Activated T-helper 2 cell treated with anti-CD3 and anti-CD28 coated beads, Interferon-gamma antibody, Interleukin-2, Interleukin-4, amounts not matched to agents 10 μg/mL and 5 μg/mL and 100 μg/mL, durations not matched to agents 14 hours and 24 hours and 36 hours (primary cell): ENCODE results near the gene FBXO44. TPM values are rescaled to one million over a fixed set of nuclear protein-coding genes. Genes with fewer than 3 reads are reported as not detected.
A peak's percentile ranks its signal among the peaks of the same experiment; 100 is the strongest.
"Not testable (repeated sequence)": the region's sequence is repeated elsewhere in the genome, so short reads cannot be mapped to it uniquely, and the experiment has no call there.

Source experiments
- DNase-seq: peaks from one replicate; pipeline ENCODE4 v3.0.0; 2021; ENCODE audit warnings: low spot score
- H3K27ac Mint-ChIP-seq: one replicate; pipeline ENCODE4 v1.8.0; 2021; ENCODE audit warnings: mixed read lengths
- H3K27me3 Mint-ChIP-seq: one replicate; pipeline ENCODE4 v1.8.0; 2021; ENCODE audit warnings: low read depth, mixed read lengths
- H3K36me3 Mint-ChIP-seq: one replicate; pipeline ENCODE4 v1.8.0; 2021; ENCODE audit warnings: low read depth, mixed read lengths
- H3K4me1 Mint-ChIP-seq: one replicate; pipeline ENCODE4 v1.8.0; 2021; ENCODE audit warnings: low read depth, mixed read lengths
- H3K4me3 Mint-ChIP-seq: one replicate; pipeline ENCODE4 v1.8.0; 2021; ENCODE audit warnings: low read depth, mild to moderate bottlenecking, moderate library complexity, mixed read lengths
- H3K9me3 Mint-ChIP-seq: one replicate; pipeline ENCODE4 v1.8.0; 2021; ENCODE audit warnings: mixed read lengths
- intact Hi-C: fragments of 100-400 bp; cut with micrococcal nuclease; formaldehyde crosslinking; loops from one replicate; pipeline ENCODE4 v1.15.1; 2023
- total RNA-seq: library from RNA; stranded (reverse); gene quantifications from 2 replicates; pipeline ENCODE4 v1.2.3, GENCODE V29; 2022

The FBXO44 gene
- total RNA-seq, 1 donor from 2014 or later, result 18.2 TPM

DNA sequence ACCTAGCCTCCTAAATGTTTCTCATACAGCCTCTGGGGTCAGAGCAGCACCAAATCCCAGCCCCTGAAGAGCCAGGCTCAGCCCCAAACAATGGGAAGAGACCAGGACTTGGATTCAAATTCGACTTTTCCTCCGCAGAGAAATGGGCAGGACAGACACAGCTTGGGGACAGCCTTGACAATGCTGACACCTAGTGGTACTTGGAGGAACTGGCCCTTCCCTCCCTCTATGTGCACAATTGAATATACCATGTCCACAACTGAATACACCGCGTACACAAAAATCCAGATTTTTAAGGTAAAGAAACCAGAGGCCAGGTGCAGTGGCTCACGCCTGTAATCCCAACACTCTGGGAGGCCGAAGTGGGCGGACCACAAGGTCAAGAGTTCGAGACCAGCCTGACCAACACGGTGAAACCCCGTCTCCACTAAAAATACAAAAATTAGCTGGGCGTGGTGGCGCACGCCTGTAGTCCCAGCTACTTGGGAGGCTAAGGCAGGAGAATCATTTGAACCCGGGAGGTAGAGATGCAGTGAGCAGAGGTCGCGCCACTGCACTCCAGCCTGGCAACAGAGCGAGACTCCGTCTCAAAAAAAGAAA, 12.2 kb upstream of the FBXO44 start:
- H3K4me3 Mint-ChIP-seq, H3K27ac Mint-ChIP-seq, H3K4me1 Mint-ChIP-seq, H3K9me3 Mint-ChIP-seq, H3K27me3 Mint-ChIP-seq, H3K36me3 Mint-ChIP-seq: not testable (repeated sequence)
- peak; percentile 50 for DNase-seq
- intact Hi-C loops, result loop anchor here (1.0 kb wide), 3 partner anchors 305 to 605 kb away; no protein-coding TSS in a partner anchor

DNA sequence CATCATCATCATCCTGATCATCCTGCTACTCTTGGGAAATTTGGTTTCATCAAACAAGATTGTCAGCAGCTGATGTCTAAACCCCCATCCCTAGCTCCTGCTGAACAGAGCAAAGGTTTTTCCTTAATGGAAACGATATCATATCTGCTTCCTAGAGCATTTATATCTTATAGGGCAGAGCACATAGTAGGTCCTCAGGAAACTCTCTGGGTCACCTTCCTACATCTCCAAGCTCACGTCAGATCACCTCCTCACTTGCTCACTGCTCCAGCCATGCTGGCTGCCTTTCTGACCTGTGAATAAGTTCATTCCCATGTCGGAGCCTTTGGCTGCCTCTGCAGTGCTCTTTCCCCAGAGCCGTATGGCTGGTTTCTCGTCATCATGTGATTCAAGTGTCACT, 10.9 kb upstream of the FBXO44 start:
- intact Hi-C loops, result no loop called here
- no peaks in the 10 kb centered on the region for H3K4me1 Mint-ChIP-seq

GRCh38 chr1:11645270-11645669, 9.4 kb upstream of the FBXO44 start:
- no peak for DNase-seq
- Mint-ChIP-seq H3K4me3 (no peak overlapping the region), H3K36me3 (no peaks in the 10 kb centered on the region), H3K27ac (no peak overlapping the region), H3K4me1 (peaks cover 4% of the 10 kb centered on the region), H3K27me3 (peaks cover 3% of the 10 kb centered on the region), H3K9me3 (no peaks in the 10 kb centered on the region)
- intact Hi-C loops, result no loop called here

More for the DNA sequence above, 10.9 kb upstream of the FBXO44 start:
- H3K27ac Mint-ChIP-seq, result no peak overlapping the region
- H3K9me3 Mint-ChIP-seq, result no peaks in the 10 kb centered on the region
- no peak for DNase-seq
- H3K27me3 Mint-ChIP-seq, result no peaks in the 10 kb centered on the region
- H3K36me3 Mint-ChIP-seq, result no peaks in the 10 kb centered on the region
- H3K4me3 Mint-ChIP-seq, result no peak overlapping the region

DNA sequence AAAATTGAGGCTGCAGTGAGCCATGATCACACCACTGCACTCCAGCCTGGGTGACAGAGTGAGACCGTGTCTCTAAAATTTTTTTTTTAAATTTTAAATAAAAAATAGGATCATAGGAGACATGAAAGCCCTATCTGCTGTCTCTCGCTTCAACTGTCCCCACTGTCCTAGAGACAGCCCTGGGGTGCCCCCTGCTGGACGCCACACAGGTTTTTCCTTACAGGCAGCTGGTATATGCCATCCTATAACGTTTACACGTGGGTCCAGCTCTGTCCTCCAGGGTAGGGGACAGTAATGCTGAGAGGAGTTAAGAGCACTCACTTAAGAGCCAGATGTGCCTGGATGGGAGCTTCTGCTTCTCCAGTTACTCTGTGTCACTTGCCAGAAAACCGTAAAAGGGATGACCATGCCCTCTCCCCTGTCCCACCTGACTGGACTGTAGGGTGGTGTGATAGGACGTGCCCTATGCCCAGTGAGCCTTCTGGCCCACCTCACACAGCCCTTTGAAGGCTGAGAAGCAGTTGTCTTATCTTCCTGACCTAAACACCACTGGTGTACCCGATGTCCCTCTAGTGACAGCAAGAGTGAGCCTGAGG, 8.9 kb upstream of the FBXO44 start:
- intact Hi-C loops, result no loop called here
- no peak overlapping the region for H3K4me3 Mint-ChIP-seq
- no peaks in the 10 kb centered on the region for H3K9me3 Mint-ChIP-seq
- peaks cover 6% of the 10 kb centered on the region for H3K4me1 Mint-ChIP-seq
- no peak overlapping the region for H3K27ac Mint-ChIP-seq
- no peaks in the 10 kb centered on the region for H3K36me3 Mint-ChIP-seq
- peak; percentile 68 for DNase-seq
- H3K27me3 Mint-ChIP-seq, result peaks cover 4% of the 10 kb centered on the region

GRCh38 chr1:11646317-11646716, 8.4 kb upstream of the FBXO44 start:
- Mint-ChIP-seq H3K4me1 (peaks cover 10% of the 10 kb centered on the region), H3K9me3 (no peaks in the 10 kb centered on the region), H3K27ac (no peak overlapping the region), H3K27me3 (peaks cover 9% of the 10 kb centered on the region), H3K4me3 (no peak overlapping the region), H3K36me3 (no peaks in the 10 kb centered on the region)
- DNase-seq, result no peak
- intact Hi-C loops, result no loop called here

- peaks cover 15% of the 10 kb centered on the region for H3K27me3 Mint-ChIP-seq
- no peaks in the 10 kb centered on the region for H3K9me3 Mint-ChIP-seq
- no peaks in the 10 kb centered on the region for H3K36me3 Mint-ChIP-seq
- DNase-seq, result no peak
- H3K4me1 Mint-ChIP-seq, result peaks cover 10% of the 10 kb centered on the region
- intact Hi-C loops, result no loop called here
- no peak overlapping the region for H3K27ac Mint-ChIP-seq
- no peak overlapping the region for H3K4me3 Mint-ChIP-seq
These were observed 7.3 kb upstream of the FBXO44 start for GRCh38 chr1:11647333-11647732.

DNA sequence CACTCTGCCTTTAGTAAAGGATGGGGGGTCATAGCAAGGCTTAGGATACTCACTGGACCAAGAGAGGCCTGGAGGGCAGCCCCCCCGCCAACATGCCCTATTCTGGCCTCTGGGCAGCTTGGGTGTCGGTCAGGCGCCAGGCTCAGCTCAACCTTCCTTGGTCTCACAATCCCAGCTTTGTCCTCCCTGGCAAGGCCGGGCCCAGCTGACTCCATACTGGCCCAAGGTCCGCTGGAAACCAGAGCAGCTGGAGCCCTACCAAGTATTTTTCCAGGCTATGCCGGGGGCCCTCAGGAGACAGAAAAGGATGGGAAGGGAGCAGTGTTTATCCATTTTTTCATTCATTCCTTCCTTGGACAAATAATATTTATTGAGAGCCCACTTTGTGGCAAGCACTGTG, 6.6 kb upstream of the FBXO44 start:
- Mint-ChIP-seq H3K27ac (no peak overlapping the region), H3K4me1 (peaks cover 10% of the 10 kb centered on the region), H3K36me3 (no peaks in the 10 kb centered on the region), H3K9me3 (no peaks in the 10 kb centered on the region), H3K4me3 (no peak overlapping the region), H3K27me3 (peaks cover 17% of the 10 kb centered on the region)
- intact Hi-C loops, result no loop called here
- DNase-seq, result no peak

DNA sequence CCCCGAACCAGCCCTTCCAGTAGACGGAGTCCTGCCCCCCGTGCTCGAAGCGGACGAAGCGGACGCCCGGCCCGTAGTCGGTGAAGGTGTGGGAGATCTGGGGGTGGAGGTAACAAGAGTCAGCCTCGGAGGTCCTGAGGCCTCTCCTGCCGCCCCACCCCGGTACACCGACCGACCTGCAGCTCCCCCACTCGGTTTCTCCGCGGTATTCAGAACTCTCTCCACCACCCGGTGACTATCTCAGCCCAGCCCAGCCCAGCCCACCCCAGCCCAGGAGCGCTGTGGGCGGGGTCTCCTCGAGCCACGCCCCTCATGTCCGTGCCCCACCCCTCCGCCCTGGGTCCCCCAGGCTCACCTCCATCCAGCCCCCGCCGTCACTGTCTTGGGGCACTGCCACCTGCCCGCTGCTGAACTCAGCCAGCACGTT, 5.9 kb upstream of the FBXO44 start:
- Mint-ChIP-seq H3K4me1 (peaks cover 10% of the 10 kb centered on the region), H3K27ac (no peak overlapping the region), H3K36me3 (no peaks in the 10 kb centered on the region), H3K9me3 (no peaks in the 10 kb centered on the region), H3K27me3 (peaks cover 17% of the 10 kb centered on the region), H3K4me3 (no peak overlapping the region)
- peak; percentile 28 for DNase-seq
- intact Hi-C loops, result no loop called here

GRCh38 chr1:11649237-11649623, 5.4 kb upstream of the FBXO44 start:
- no peak for DNase-seq
- intact Hi-C loops, result no loop called here
- no peaks in the 10 kb centered on the region for H3K9me3 Mint-ChIP-seq
- no peaks in the 10 kb centered on the region for H3K36me3 Mint-ChIP-seq
- no peak overlapping the region for H3K4me3 Mint-ChIP-seq
- peaks cover 17% of the 10 kb centered on the region for H3K27me3 Mint-ChIP-seq
- H3K27ac Mint-ChIP-seq, result no peak overlapping the region
- peaks cover 10% of the 10 kb centered on the region for H3K4me1 Mint-ChIP-seq

DNA sequence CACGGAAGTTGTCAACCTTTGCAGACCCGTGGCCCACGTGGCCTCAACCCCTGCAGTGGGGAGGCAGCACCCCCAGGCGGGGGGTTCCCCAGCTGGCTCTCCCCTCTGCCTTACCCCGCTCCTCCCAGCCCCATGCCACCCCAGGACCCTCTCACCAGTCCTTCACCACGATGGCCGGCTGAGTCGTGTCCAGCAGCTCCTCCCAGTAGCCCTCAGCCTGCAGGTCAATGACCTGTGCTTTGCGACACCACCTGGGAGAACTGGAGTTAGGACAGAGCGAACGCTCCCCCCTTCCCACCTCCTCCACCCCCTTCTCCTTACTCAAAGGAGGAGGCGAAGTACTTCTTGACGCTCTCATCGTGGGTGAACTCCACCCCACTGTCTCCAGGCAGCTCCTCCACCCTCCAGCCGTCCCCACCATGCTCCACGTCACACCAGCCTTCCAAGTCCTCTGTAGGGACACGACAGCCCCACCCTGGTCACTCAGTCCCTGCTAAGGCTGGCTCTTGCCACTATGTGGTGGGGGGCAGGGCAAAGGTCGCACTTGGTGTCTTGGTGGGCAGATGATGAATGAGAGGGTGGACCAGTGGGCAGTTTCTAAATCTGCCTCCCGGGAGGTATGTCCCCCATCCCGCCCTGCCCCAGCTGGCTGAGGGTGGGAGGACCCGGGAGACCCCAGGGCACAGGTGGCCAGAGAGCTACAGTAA, 4.9 kb upstream of the FBXO44 start:
- intact Hi-C loops, result loop anchor here (2.0 kb wide), 1 partner anchor 69 kb away; no protein-coding TSS in a partner anchor
- Mint-ChIP-seq H3K4me3 (no peak overlapping the region), H3K27me3 (peaks cover 17% of the 10 kb centered on the region), H3K9me3 (no peaks in the 10 kb centered on the region), H3K27ac (no peak overlapping the region), H3K36me3 (no peaks in the 10 kb centered on the region), H3K4me1 (peaks cover 10% of the 10 kb centered on the region)
- DNase-seq, result no peak

DNA sequence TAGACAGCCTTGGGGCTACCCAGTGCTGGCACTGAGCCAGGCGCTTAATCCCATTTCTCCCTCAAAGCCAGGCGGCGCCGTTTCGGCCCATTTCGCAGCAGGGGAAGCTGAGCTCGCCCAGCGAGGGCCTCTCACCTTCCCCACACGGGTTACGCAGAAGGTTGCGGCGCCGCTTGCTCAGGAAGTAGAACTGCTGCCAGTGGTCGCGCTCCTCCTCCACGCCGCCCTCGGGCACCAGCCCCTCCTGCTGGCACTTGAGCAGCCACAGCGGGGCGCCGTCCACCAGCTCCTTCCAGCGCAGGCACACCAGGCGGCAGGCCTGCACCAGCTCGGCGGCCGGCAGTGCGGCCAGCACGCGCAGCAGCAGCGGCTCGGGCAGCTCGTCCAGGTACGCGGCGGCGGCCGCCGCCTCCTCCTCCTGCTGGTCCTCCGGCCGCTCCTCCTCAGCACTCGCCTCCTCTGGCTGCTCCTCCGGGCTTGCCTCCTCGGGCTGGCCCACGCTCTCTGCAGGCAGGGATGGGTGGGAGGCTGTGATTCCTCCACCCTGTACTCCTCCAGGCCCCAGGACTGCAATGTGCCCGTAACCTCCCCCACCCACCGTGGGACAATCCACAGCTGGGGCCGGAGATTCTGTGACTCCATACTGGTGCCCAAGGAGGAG, 4.2 kb upstream of the FBXO44 start:
- Mint-ChIP-seq H3K27ac (no peak overlapping the region), H3K27me3 (peaks cover 17% of the 10 kb centered on the region), H3K36me3 (no peaks in the 10 kb centered on the region), H3K9me3 (no peaks in the 10 kb centered on the region), H3K4me3 (peak overlapping the region; percentile 54), H3K4me1 (peaks cover 12% of the 10 kb centered on the region)
- DNase-seq, result peak; percentile 68
- intact Hi-C loops, result loop anchor here (2.0 kb wide), 1 partner anchor 68 kb away; no protein-coding TSS in a partner anchor

- peaks cover 15% of the 10 kb centered on the region for H3K4me1 Mint-ChIP-seq
- DNase-seq, result no peak
- H3K27ac Mint-ChIP-seq, result no peak overlapping the region
- intact Hi-C loops, result loop anchor here (2.0 kb wide), 1 partner anchor 68 kb away; no protein-coding TSS in a partner anchor
- H3K4me3 Mint-ChIP-seq, result peak overlapping the region; percentile 54
- H3K9me3 Mint-ChIP-seq, result no peaks in the 10 kb centered on the region
- H3K36me3 Mint-ChIP-seq, result peaks cover 3% of the 10 kb centered on the region
- peaks cover 17% of the 10 kb centered on the region for H3K27me3 Mint-ChIP-seq
These were observed 3.7 kb upstream of the FBXO44 start for GRCh38 chr1:11651017-11651416.
